Measurements from ENCODE around the gene SLC13A5.

The SLC13A5 gene

GRCh38 chr17:6670571-6670970 lies 42.6 kb downstream of the SLC13A5 start (continued):
- TF ChIP-seq ZNF677 (tag by site-specific recombination; IDR thresholded peaks at IDR 0.05) = no peak
- TF ChIP-seq ZNF600 (tag by site-specific recombination; IDR thresholded peaks at IDR 0.05) = no peak

GRCh38 chr17:6669479-6670212 lies 43.5 kb downstream of the SLC13A5 start:
- ChIA-PET POLR2A (no interaction called here), CTCF (interaction anchor here (0.6 to 1.8 kb wide), 9 partner anchors 8 to 1384 kb away, joined by 3 to 8 read pairs (median 4); no protein-coding TSS in a partner anchor)
- H3K4me3 ChIP-seq (ENCODE audit: low read depth, low read length) = no peak overlapping the region

More at GRCh38 chr17:6669479-6670212, 43.5 kb downstream of the SLC13A5 start:
- Histone ChIP-seq H3K27ac (ENCODE audit: extremely low read depth, low read depth, low read length) (no peak overlapping the region), H3K9me3 (ENCODE audit: control insufficient read depth, insufficient read depth, low read depth, low read length) (no peaks in the 10 kb centered on the region), H3K4me1 (ENCODE audit: control insufficient read depth, insufficient read depth, low read length) (no peaks in the 10 kb centered on the region), H3K36me3 (ENCODE audit: control insufficient read depth in 2 of 2, insufficient read depth in 1 of 2, low read length in 2 of 2) (peaks cover 0 to 7% of the 10 kb centered on the region in 2 experiments; a peak in 2 of 3 replicates)
- TF ChIP-seq TRIM28 (IDR thresholded peaks at IDR 0.05; ENCODE audit: borderline replicate concordance, low read length) (no peak), ZNF274 (IDR thresholded peaks at IDR 0.05; ENCODE audit: low read length) (no peak), ZNF274 (tag by site-specific recombination; IDR thresholded peaks at IDR 0.05; ENCODE audit: borderline replicate concordance) (no peak), HOXC10 (CRISPR knock-in tag; IDR thresholded peaks at IDR 0.05) (no peak), BCL6B (tag by site-specific recombination; IDR thresholded peaks at IDR 0.05) (no peak), ZNF521 (tag by site-specific recombination; IDR thresholded peaks at IDR 0.05) (no peak), ZNF623 (tag by site-specific recombination; IDR thresholded peaks at IDR 0.05) (no peak), ZNF223 (tag by site-specific recombination; IDR thresholded peaks at IDR 0.05) (no peak), ZNF394 (tag by site-specific recombination; IDR thresholded peaks at IDR 0.05; ENCODE audit: borderline replicate concordance) (no peak), KLF7 (tag by site-specific recombination; IDR thresholded peaks at IDR 0.05; ENCODE audit: borderline replicate concordance) (no peak), ZNF654 (tag by site-specific recombination; IDR thresholded peaks at IDR 0.05; ENCODE audit: low read depth) (no peak), ZFP69B (tag by site-specific recombination; IDR thresholded peaks at IDR 0.05) (no peak), ZNF174 (tag by site-specific recombination; IDR thresholded peaks at IDR 0.05) (no peak), ZNF155 (tag by site-specific recombination; IDR thresholded peaks at IDR 0.05) (no peak), ZNF112 (tag by site-specific recombination; IDR thresholded peaks at IDR 0.05) (no peak), ZEB2 (tag by site-specific recombination; IDR thresholded peaks at IDR 0.05) (no peak), ZBTB21 (tag by site-specific recombination; IDR thresholded peaks at IDR 0.05) (no peak), ZNF629 (tag by site-specific recombination; IDR thresholded peaks at IDR 0.05) (no peak)
- TF ChIP-seq, protein P1, sequence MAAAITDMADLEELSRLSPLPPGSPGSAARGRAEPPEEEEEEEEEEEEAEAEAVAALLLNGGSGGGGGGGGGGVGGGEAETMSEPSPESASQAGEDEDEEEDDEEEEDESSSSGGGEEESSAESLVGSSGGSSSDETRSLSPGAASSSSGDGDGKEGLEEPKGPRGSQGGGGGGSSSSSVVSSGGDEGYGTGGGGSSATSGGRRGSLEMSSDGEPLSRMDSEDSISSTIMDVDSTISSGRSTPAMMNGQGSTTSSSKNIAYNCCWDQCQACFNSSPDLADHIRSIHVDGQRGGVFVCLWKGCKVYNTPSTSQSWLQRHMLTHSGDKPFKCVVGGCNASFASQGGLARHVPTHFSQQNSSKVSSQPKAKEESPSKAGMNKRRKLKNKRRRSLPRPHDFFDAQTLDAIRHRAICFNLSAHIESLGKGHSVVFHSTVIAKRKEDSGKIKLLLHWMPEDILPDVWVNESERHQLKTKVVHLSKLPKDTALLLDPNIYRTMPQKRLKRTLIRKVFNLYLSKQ (tag by site-specific recombination; IDR thresholded peaks at IDR 0.05; ENCODE audit: borderline replicate concordance) = no peak
- TF ChIP-seq, protein P2, sequence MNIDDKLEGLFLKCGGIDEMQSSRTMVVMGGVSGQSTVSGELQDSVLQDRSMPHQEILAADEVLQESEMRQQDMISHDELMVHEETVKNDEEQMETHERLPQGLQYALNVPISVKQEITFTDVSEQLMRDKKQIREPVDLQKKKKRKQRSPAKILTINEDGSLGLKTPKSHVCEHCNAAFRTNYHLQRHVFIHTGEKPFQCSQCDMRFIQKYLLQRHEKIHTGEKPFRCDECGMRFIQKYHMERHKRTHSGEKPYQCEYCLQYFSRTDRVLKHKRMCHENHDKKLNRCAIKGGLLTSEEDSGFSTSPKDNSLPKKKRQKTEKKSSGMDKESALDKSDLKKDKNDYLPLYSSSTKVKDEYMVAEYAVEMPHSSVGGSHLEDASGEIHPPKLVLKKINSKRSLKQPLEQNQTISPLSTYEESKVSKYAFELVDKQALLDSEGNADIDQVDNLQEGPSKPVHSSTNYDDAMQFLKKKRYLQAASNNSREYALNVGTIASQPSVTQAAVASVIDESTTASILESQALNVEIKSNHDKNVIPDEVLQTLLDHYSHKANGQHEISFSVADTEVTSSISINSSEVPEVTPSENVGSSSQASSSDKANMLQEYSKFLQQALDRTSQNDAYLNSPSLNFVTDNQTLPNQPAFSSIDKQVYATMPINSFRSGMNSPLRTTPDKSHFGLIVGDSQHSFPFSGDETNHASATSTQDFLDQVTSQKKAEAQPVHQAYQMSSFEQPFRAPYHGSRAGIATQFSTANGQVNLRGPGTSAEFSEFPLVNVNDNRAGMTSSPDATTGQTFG (tag by site-specific recombination; IDR thresholded peaks at IDR 0.05; ENCODE audit: borderline replicate concordance) = no peak
- TF ChIP-seq, protein P3, sequence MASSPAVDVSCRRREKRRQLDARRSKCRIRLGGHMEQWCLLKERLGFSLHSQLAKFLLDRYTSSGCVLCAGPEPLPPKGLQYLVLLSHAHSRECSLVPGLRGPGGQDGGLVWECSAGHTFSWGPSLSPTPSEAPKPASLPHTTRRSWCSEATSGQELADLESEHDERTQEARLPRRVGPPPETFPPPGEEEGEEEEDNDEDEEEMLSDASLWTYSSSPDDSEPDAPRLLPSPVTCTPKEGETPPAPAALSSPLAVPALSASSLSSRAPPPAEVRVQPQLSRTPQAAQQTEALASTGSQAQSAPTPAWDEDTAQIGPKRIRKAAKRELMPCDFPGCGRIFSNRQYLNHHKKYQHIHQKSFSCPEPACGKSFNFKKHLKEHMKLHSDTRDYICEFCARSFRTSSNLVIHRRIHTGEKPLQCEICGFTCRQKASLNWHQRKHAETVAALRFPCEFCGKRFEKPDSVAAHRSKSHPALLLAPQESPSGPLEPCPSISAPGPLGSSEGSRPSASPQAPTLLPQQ (tag by site-specific recombination; IDR thresholded peaks at IDR 0.05) = no peak

All from HEK293 (cell line).